ENCODE measurements around the gene NFE2L3.
"Not testable (repeated sequence)": the region's sequence is repeated elsewhere in the genome, so short reads cannot be mapped to it uniquely, and the experiment has no call there.

Gene NFE2L3

GRCh38 chr7:26147646-26148306 is 4.2 kb upstream of the NFE2L3 start:
- DNase-seq (ENCODE audit: low read depth in 2 of 2), result not testable (repeated sequence)

- not testable (repeated sequence) for DNase-seq (ENCODE audit: low read depth in 2 of 2)
Measured at GRCh38 chr7:26148307-26148700, 3.7 kb upstream of the NFE2L3 start.

- no peak for DNase-seq (ENCODE audit: low read depth in 2 of 2)
Measured at GRCh38 chr7:26149391-26149977, 2.5 kb upstream of the NFE2L3 start.

GRCh38 chr7:26151096-26151495 is 902 bp upstream of the NFE2L3 start:
- DNase-seq (ENCODE audit: low read depth in 2 of 2), result no peak

- DNase-seq (ENCODE audit: low read depth in 2 of 2), result no peak
Measured at GRCh38 chr7:26151650-26151952, 397 bp upstream of the NFE2L3 start.

- DNase-seq (ENCODE audit: low read depth in 2 of 2), result not testable (repeated sequence)
Measured at GRCh38 chr7:26152782-26153240, 813 bp downstream of the NFE2L3 start.

- no peak for DNase-seq (ENCODE audit: low read depth in 2 of 2)
Measured at GRCh38 chr7:26153241-26153822, 1.3 kb downstream of the NFE2L3 start.

- DNase-seq (ENCODE audit: low read depth in 2 of 2), result no peak
Measured at GRCh38 chr7:26153823-26154783, 2.1 kb downstream of the NFE2L3 start.

- no peak for DNase-seq (ENCODE audit: low read depth in 2 of 2)
Measured at GRCh38 chr7:26155531-26156375, 3.8 kb downstream of the NFE2L3 start.

GRCh38 chr7:26156451-26157420 is 4.7 kb downstream of the NFE2L3 start:
- DNase-seq (ENCODE audit: low read depth in 2 of 2), result no peak

- no peak for DNase-seq (ENCODE audit: low read depth in 2 of 2)
Measured at GRCh38 chr7:26157520-26158105, 5.6 kb downstream of the NFE2L3 start.

- DNase-seq (ENCODE audit: low read depth in 2 of 2), result no peak
Measured at GRCh38 chr7:26159243-26159642, 7.2 kb downstream of the NFE2L3 start.

- no peak for DNase-seq (ENCODE audit: low read depth in 2 of 2)
Measured at GRCh38 chr7:26160896-26161295, 8.9 kb downstream of the NFE2L3 start.

GRCh38 chr7:26162431-26162830 is 10.4 kb downstream of the NFE2L3 start:
- no peak for DNase-seq (ENCODE audit: low read depth in 2 of 2)

- not testable (repeated sequence) for DNase-seq (ENCODE audit: low read depth in 2 of 2)
Measured at GRCh38 chr7:26163804-26164203, 11.8 kb downstream of the NFE2L3 start.

- no peak for DNase-seq (ENCODE audit: low read depth in 2 of 2)
Measured at GRCh38 chr7:26165950-26166683, 14.1 kb downstream of the NFE2L3 start.

GRCh38 chr7:26166684-26167266 is 14.8 kb downstream of the NFE2L3 start:
- no peak for DNase-seq (ENCODE audit: low read depth in 2 of 2)

- no peak for DNase-seq (ENCODE audit: low read depth in 2 of 2)
Measured at GRCh38 chr7:26167303-26167934, 15.4 kb downstream of the NFE2L3 start.

Data from stimulated activated CD8-positive, alpha-beta memory T cell treated with anti-CD3 and anti-CD28 coated beads, Interleukin-2, amount 100 ng/mL, for 1 hour (primary cell).